K562 (cell line): Measurements from ENCODE around the gene GRB10. TPM values are rescaled to one million over a fixed set of nuclear protein-coding genes. Genes with fewer than 3 reads are reported as not detected.

Source experiments
- ATAC-seq: fragments of 200-7000 bp; cut with Tn5 transposase; 3 replicates; pipeline ENCODE4 v1.9.1; 2020; ENCODE audit warnings: moderate library complexity
- BruUV-seq: library from RNA; stranded (reverse); fragments of 400-500 nt; replicated peaks from 2 replicates; lab custom pipeline; 2021; lab: Mats Ljungman, UMichigan
- CTCF ChIA-PET: fragments of 300-600 bp; formaldehyde crosslinking; extraction: SDS; loops from one replicate; lab custom pipeline; 2021; ENCODE audit warnings: low intra/inter-chr PET ratio; lab: Yijun Ruan, JAX
- POLR2A ChIA-PET: fragments of 300-600, 350-650 bp; sonication (Branson Sonifier 250); formaldehyde crosslinking; extraction: SDS; loops from one replicate; lab custom pipeline; 2021; ENCODE audit warnings: antibody characterized with exemption, inconsistent platforms; lab: Yijun Ruan, JAX
- DNase-seq, 4 experiments: peaks; one replicate each; pipeline versions ENCODE4 v3.0.0 to v3.0.0-alpha.2; 2011 to 2018; ENCODE audit warnings: low spot score in 3 of 4, mixed read lengths in 3 of 4; ENCODE audit errors: extremely low read depth in 1 of 4
- FAIRE-seq: peaks from 2 replicates; lab custom pipeline; 2011; peaks lifted over from hg19 to GRCh38; lab: Jason Lieb, UNC
- H2AFZ ChIP-seq: 2 replicates; pipeline ENCODE4 v1.6.0; 2011; ENCODE audit warnings: low read depth, low read length, control low read depth, inconsistent platforms
- H3K27ac ChIP-seq: fragments of 200-600 bp; 3 replicates; pipeline ENCODE4 v1.8.0; 2011; ENCODE audit warnings: low read depth, mild to moderate bottlenecking, control low read depth, inconsistent platforms, low read length, moderate library complexity, mixed read lengths; ENCODE audit errors: extremely low read depth
- H3K27me3 ChIP-seq, 2 experiments: fragments of 300-600 bp in 1 of 2; 2 replicates in 1 of 2; 3 replicates in 1 of 2; pipeline versions ENCODE4 v1.6.0 to v1.8.0; 2011; ENCODE audit warnings: inconsistent platforms in 2 of 2, low read length in 2 of 2, mild to moderate bottlenecking in 1 of 2, mixed read lengths in 1 of 2, moderate library complexity in 1 of 2; ENCODE audit not compliant: control insufficient read depth in 2 of 2, insufficient read depth in 2 of 2
- H3K36me3 ChIP-seq: fragments of 300-600 bp; 3 replicates; pipeline ENCODE4 v1.8.0; 2011; ENCODE audit warnings: mild to moderate bottlenecking, low read length, inconsistent platforms; ENCODE audit not compliant: control insufficient read depth, insufficient read depth
- H3K4me1 ChIP-seq, 2 experiments: fragments of 200-600 bp in 1 of 2; replicated peaks in 1 of 2; 2 replicates in 1 of 2; 3 replicates in 1 of 2; pipeline versions ENCODE4 v1.5.1 to v1.8.0; 2011; ENCODE audit warnings: inconsistent platforms in 2 of 2, low read length in 2 of 2, mild to moderate bottlenecking in 1 of 2, mixed read lengths in 1 of 2, moderate library complexity in 1 of 2; ENCODE audit not compliant: control insufficient read depth in 2 of 2, insufficient read depth in 2 of 2
- H3K4me2 ChIP-seq: 2 replicates; pipeline ENCODE4 v1.6.1; 2011; ENCODE audit warnings: low read length, control low read depth, inconsistent platforms, mixed read lengths; ENCODE audit not compliant: insufficient read depth
- H3K4me3 ChIP-seq: fragments of 200-600 bp; sonication (generic), shearing (Covaris generic); 2 replicates; pipeline ENCODE4 v1.5.1; 2016; ENCODE audit warnings: control low read depth, inconsistent platforms
- H3K79me2 ChIP-seq: fragments of 200-600 bp; 3 replicates; pipeline ENCODE4 v1.8.0; 2011; ENCODE audit warnings: low read length, inconsistent platforms; ENCODE audit not compliant: control insufficient read depth, insufficient read depth
- H3K9ac ChIP-seq, 2 experiments: 2 replicates each; pipeline versions ENCODE4 v1.6.0 to v1.6.1; 2011; ENCODE audit warnings: low read depth in 2 of 2, low read length in 2 of 2, control low read depth in 1 of 2, inconsistent platforms in 1 of 2, mild to moderate bottlenecking in 1 of 2, mixed read lengths in 1 of 2; ENCODE audit not compliant: insufficient read depth in 1 of 2
- H3K9me1 ChIP-seq: one replicate; pipeline ENCODE4 v1.6.0; 2011; ENCODE audit warnings: inconsistent platforms, mild to moderate bottlenecking, low read length, moderate library complexity; ENCODE audit not compliant: control insufficient read depth, insufficient read depth
- H3K9me3 ChIP-seq: replicated peaks from 2 replicates; pipeline ENCODE4 v1.5.1; 2011; ENCODE audit warnings: low read depth, low read length, inconsistent platforms; ENCODE audit not compliant: control insufficient read depth, insufficient read depth
- H4K20me1 ChIP-seq: replicated peaks from 2 replicates; pipeline ENCODE4 v1.6.1; 2011; ENCODE audit warnings: low read length, inconsistent platforms, mixed read lengths; ENCODE audit not compliant: control insufficient read depth, insufficient read depth
- AFF4 ChIP-seq: sonication (generic); formaldehyde crosslinking; IDR thresholded peaks from 2 replicates; pipeline ENCODE4 v1.8.0; 2023; ENCODE audit warnings: mild to moderate bottlenecking, missing genetic modification reagents
- KLF13 ChIP-seq: fragments of 450-650 bp; IDR thresholded peaks from 2 replicates; pipeline ENCODE4 v1.6.1; 2016; ENCODE audit warnings: missing genetic modification characterization, low read depth, mild to moderate bottlenecking, missing compliant biosample characterization, moderate library complexity, borderline replicate concordance
- NCOA2 ChIP-seq, 2 experiments: fragments of 450-650 bp; IDR thresholded peaks; 2 replicates each; pipeline ENCODE4 v1.6.1; 2018; ENCODE audit warnings: mild to moderate bottlenecking in 2 of 2, moderate library complexity in 1 of 2; ENCODE audit not compliant: partially characterized antibody in 2 of 2
- NCOR1 ChIP-seq: fragments of 450-650 bp; IDR thresholded peaks from 2 replicates; pipeline ENCODE4 v1.6.1; 2016; ENCODE audit warnings: mild to moderate bottlenecking, moderate library complexity
- SMAD3 ChIP-seq: fragments of 450-650 bp; formaldehyde crosslinking; conservative IDR thresholded peaks from 2 replicates; pipeline ENCODE4 v1.4.0; 2020; ENCODE audit warnings: mild to moderate bottlenecking
- SRSF3 ChIP-seq: fragments of 200-400 bp; formaldehyde crosslinking; IDR thresholded peaks from 2 replicates; pipeline ENCODE4 v1.6.1; 2016; ENCODE audit warnings: mild to moderate bottlenecking, low read length, moderate library complexity; ENCODE audit not compliant: insufficient read depth
- TEAD1 ChIP-seq, 2 experiments: fragments of 450-650 bp in 1 of 2; sonication (generic) in 1 of 2; formaldehyde crosslinking; IDR thresholded peaks; 2 replicates each; pipeline versions ENCODE4 v1.4.0 to v1.8.0; 2020 to 2022; ENCODE audit warnings: mild to moderate bottlenecking in 2 of 2, missing genetic modification reagents in 1 of 2
- THRAP3 ChIP-seq: fragments of 450-650 bp; IDR thresholded peaks from 2 replicates; pipeline ENCODE4 v1.6.1; 2016; ENCODE audit warnings: mild to moderate bottlenecking, inconsistent platforms, borderline replicate concordance
- TSHZ1 ChIP-seq: fragments of 250-450 bp; sonication (Bioruptor Pico); IDR thresholded peaks from 2 replicates; pipeline ENCODE4 v1.4.0; 2020; ENCODE audit warnings: mild to moderate bottlenecking, moderate library complexity
- XRCC4 ChIP-seq: IDR thresholded peaks from one replicate; pipeline ENCODE4 v1.6.1; 2011; ENCODE audit not compliant: insufficient read depth, insufficient read length; ENCODE audit errors: extremely low read depth
- ZBTB1 ChIP-seq: sonication (generic); formaldehyde crosslinking; IDR thresholded peaks from 2 replicates; pipeline ENCODE4 v1.8.1; 2023; ENCODE audit warnings: missing genetic modification reagents, low read depth, mild to moderate bottlenecking, borderline replicate concordance
- ZKSCAN1 ChIP-seq: fragments of 150-350 bp; IDR thresholded peaks from 2 replicates; pipeline ENCODE4 v1.6.1; 2016; ENCODE audit warnings: low read depth, low read length
- ZNF3 ChIP-seq: fragments of 250-450 bp; sonication (Bioruptor Pico); IDR thresholded peaks from 2 replicates; pipeline ENCODE4 v1.5.0; 2021; ENCODE audit warnings: mild to moderate bottlenecking, moderate library complexity
- ZNF431 ChIP-seq: sonication (generic); formaldehyde crosslinking; IDR thresholded peaks from 2 replicates; pipeline ENCODE4 v1.8.0; 2022; ENCODE audit warnings: mild to moderate bottlenecking, missing genetic modification reagents
- ZNF778 ChIP-seq: fragments of 450-650 bp; formaldehyde crosslinking; IDR thresholded peaks from 2 replicates; pipeline ENCODE4 v1.4.0; 2020; ENCODE audit warnings: mild to moderate bottlenecking, moderate library complexity
- WGBS: fragments of 100-300 bp; shearing (Covaris generic); methylation state at CpG from one replicate; pipeline ENCODE4 v1.1.6; 2016; ENCODE audit warnings: low coverage, mixed read lengths; ENCODE audit not compliant: insufficient coverage; ENCODE audit errors: missing lambda C conversion rate; 5-methylcytosine and 5-hydroxymethylcytosine counted together
- in situ Hi-C: fragments of 300-500 bp; cut with MboI; formaldehyde crosslinking; loops from 4 replicates; pipeline ENCODE4 v1.15.0; 2018; ENCODE audit warnings: inconsistent platforms, mixed read lengths
- intact Hi-C: fragments of 100-400 bp; cut with micrococcal nuclease; formaldehyde crosslinking; loops from 2 replicates; pipeline ENCODE4 v1.14.2; 2022
- polyA plus RNA-seq, 8 experiments: library from polyadenylated mRNA; depleted of rRNA in 4 of 8; stranded (reverse) in 5 of 8; unstranded in 3 of 8; fragments of >200 nt; fragmentation: Nextera tagmentation in 2 of 8; fragmentation: Illumina TruSeq in 1 of 8; extraction: Ambion mirVana in 2 of 8; extraction: Trizol in 1 of 8; gene quantifications; 2 replicates each; pipeline versions ENCODE4 v1.2.1 to v1.2.3, GENCODE V29; 2011 to 2014; ENCODE audit warnings: inconsistent platforms in 1 of 8, missing spikeins in 1 of 8
- total RNA-seq, 7 experiments: library from RNA; depleted of rRNA in 6 of 7; stranded (reverse); fragments of >200 nt in 6 of 7; fragmentation: Illumina TruSeq in 2 of 7; extraction: Trizol in 2 of 7; gene quantifications; 2 replicates each; pipeline versions ENCODE4 v1.2.1 to v1.2.3, GENCODE V29; 2011 to 2021; ENCODE audit warnings: low replicate concordance in 1 of 7

Gene GRB10
- total and polyA plus RNA-seq, 9 of the 15 experiments (the other 6 are each of a cell fraction or from before 2014, with no cell fraction given) = 8.9 to 88.5 (median 40.7) TPM

GRCh38 chr7:50661345-50662040 is 121.2 kb downstream of the GRB10 start (continued):
- TF ChIP-seq KLF13 (no peak), SRSF3 (no peak), XRCC4 (no peak), ZNF431 (no peak), NCOA2 (IDR thresholded peaks at IDR 0.05; ENCODE audit: partially characterized antibody in 2 of 2) (no peak), ZNF778 (CRISPR knock-in tag) (no peak), NCOR1 (no peak), ZBTB1 (CRISPR knock-in tag) (no peak), ZNF3 (CRISPR knock-in tag) (no peak)

GRCh38 chr7:50660830-50661175 is 121.9 kb downstream of the GRB10 start:
- FAIRE-seq = no peak
- TF ChIP-seq AFF4 (CRISPR knock-in tag) (no peak), SMAD3 (no peak), THRAP3 (no peak), TSHZ1 (CRISPR knock-in tag) (no peak), ZKSCAN1 (no peak), TEAD1 (CRISPR knock-in tag; IDR thresholded peaks at IDR 0.05) (no peak)

More at GRCh38 chr7:50660830-50661175, 121.9 kb downstream of the GRB10 start:
- H3K4me2 ChIP-seq = no peak overlapping the region
- 0 out of 2 replicates have a peak, but pooled peaks cover 14% of the 10 kb centered on the region for H4K20me1 ChIP-seq
- WGBS = 83% methylated on average over 5 of the region's 5 CpGs
- no peaks in the 10 kb centered on the region for H3K27me3 ChIP-seq
- H2AFZ ChIP-seq = no peak overlapping the region
- DNase-seq (no peak), ATAC-seq (no peak)
- H3K79me2 ChIP-seq = no peaks in the 10 kb centered on the region
- in situ Hi-C loops = no loop called here
- intact Hi-C loops = no loop called here
- peaks cover 49% of the 10 kb centered on the region; the same call in 2 of the 3 replicates for H3K36me3 ChIP-seq
- H3K9ac ChIP-seq = no peak overlapping the region
- H3K9me3 ChIP-seq = no peaks in the 10 kb centered on the region
- peaks cover 0 to 7% of the 10 kb centered on the region in 2 experiments; a peak in 1 of 5 replicates for H3K4me1 ChIP-seq
- H3K4me3 ChIP-seq = no peak overlapping the region
- H3K27ac ChIP-seq = no peak overlapping the region
- no peaks in the 10 kb centered on the region for H3K9me1 ChIP-seq
- ChIA-PET POLR2A (interaction anchor here (1.1 to 1.9 kb wide), 2 partner anchors 11 to 12 kb away, joined by 3 to 9 read pairs; no protein-coding TSS in a partner anchor), CTCF (no interaction called here)
- no TSS peak for BruUV-seq
